HG03066 (cell line): Measurements from ENCODE around the gene EPS8.

ENCODE experiments used
- ATAC-seq: cut with Tn5 transposase; IDR thresholded peaks from one replicate; pipeline ENCODE4 v1.9.1; 2021; ENCODE audit warnings: low read depth; ENCODE audit not compliant: unreplicated experiment

Gene EPS8

GRCh38 chr12:15662303-15662980, 126.7 kb downstream of the EPS8 start:
- ATAC-seq = no peak

- no peak for ATAC-seq
These were observed 137.8 kb downstream of the EPS8 start for GRCh38 chr12:15651371-15651770.

GRCh38 chr12:15650399-15651128, 138.6 kb downstream of the EPS8 start:
- no peak for ATAC-seq

GRCh38 chr12:15649347-15649746, 139.8 kb downstream of the EPS8 start:
- no peak for ATAC-seq

- ATAC-seq = no peak
These were observed 140.6 kb downstream of the EPS8 start for GRCh38 chr12:15648558-15648957.

- ATAC-seq = no peak
These were observed 142.6 kb downstream of the EPS8 start for GRCh38 chr12:15646581-15646980.

- ATAC-seq = no peak
These were observed 144.5 kb downstream of the EPS8 start for GRCh38 chr12:15644700-15645099.

GRCh38 chr12:15638231-15638630, 151.0 kb downstream of the EPS8 start:
- no peak for ATAC-seq

- no peak for ATAC-seq
These were observed 152.9 kb downstream of the EPS8 start for GRCh38 chr12:15636060-15636890.

- ATAC-seq = no peak
These were observed 155.0 kb downstream of the EPS8 start for GRCh38 chr12:15634010-15634683.

- no peak for ATAC-seq
These were observed 156.0 kb downstream of the EPS8 start for GRCh38 chr12:15633201-15633600.

GRCh38 chr12:15632708-15633107, 156.5 kb downstream of the EPS8 start:
- ATAC-seq = no peak

- no peak for ATAC-seq
These were observed 158.0 kb downstream of the EPS8 start for GRCh38 chr12:15631007-15631715.

GRCh38 chr12:15629761-15630160, 159.4 kb downstream of the EPS8 start:
- no peak for ATAC-seq

GRCh38 chr12:15629108-15629507, 160.1 kb downstream of the EPS8 start:
- no peak for ATAC-seq

- ATAC-seq = no peak
These were observed 160.9 kb downstream of the EPS8 start for GRCh38 chr12:15627995-15628945.

GRCh38 chr12:15625075-15625474, 164.1 kb downstream of the EPS8 start:
- ATAC-seq = no peak

GRCh38 chr12:15620741-15621539, 168.2 kb downstream of the EPS8 start:
- ATAC-seq = no peak
